Activated CD8-positive, alpha-beta memory T cell treated with anti-CD3 and anti-CD28 coated beads for 36 hours (primary cell): ENCODE results near the gene GAGE12G. TPM values are rescaled to one million over a fixed set of nuclear protein-coding genes. Genes with fewer than 3 reads are reported as not detected.
"Not testable (repeated sequence)": the region's sequence is repeated elsewhere in the genome, so short reads cannot be mapped to it uniquely, and the experiment has no call there.

Source experiments
- CTCF ChIA-PET: fragments of 350-600 bp; sonication (Branson Sonifier 250); formaldehyde crosslinking; loops from one replicate; lab custom pipeline; 2021; ENCODE audit warnings: antibody characterized with exemption; lab: Charles Lee
- POLR2A ChIA-PET: fragments of 350-600 bp; sonication (Branson Sonifier 250); formaldehyde crosslinking; loops from one replicate; lab custom pipeline; 2021; ENCODE audit warnings: antibody characterized with exemption; lab: Charles Lee
- total RNA-seq, 2 experiments: library from RNA; stranded (reverse); gene quantifications; one replicate each; pipeline ENCODE4 v1.2.3, GENCODE V29; 2021

GAGE12G gene, protein sequence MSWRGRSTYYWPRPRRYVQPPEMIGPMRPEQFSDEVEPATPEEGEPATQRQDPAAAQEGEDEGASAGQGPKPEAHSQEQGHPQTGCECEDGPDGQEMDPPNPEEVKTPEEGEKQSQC
- not detected for total RNA-seq

DNA sequence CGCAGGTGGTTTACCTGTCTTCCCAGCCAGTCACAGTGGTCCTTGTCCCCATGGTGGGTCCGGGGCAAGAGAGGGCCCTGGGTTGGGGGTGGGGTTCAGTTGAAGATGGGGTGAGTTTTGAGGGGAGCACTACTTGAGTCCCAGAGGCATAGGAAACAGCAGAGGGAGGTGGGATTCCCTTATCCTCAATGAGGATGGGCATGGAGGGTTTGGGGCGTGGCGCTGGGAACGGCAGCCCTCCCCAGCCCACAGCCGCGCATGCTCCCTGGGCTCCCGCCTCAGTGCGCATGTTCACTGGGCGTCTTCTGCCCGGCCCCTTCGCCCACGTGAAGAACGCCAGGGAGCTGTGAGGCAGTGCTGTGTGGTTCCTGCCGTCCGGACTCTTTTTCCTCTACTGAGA is at the start of gene GAGE12G:
TSS of gene GAGE12G (plus strand) at position 301 of the 400 bp plus-strand sequence. CDS start 1,155 bp downstream, outside the sequence.
- CTCF ChIA-PET, POLR2A ChIA-PET: not testable (repeated sequence)

DNA sequence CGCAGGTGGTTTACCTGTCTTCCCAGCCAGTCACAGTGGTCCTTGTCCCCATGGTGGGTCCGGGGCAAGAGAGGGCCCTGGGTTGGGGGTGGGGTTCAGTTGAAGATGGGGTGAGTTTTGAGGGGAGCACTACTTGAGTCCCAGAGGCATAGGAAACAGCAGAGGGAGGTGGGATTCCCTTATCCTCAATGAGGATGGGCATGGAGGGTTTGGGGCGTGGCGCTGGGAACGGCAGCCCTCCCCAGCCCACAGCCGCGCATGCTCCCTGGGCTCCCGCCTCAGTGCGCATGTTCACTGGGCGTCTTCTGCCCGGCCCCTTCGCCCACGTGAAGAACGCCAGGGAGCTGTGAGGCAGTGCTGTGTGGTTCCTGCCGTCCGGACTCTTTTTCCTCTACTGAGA is 38.3 kb upstream of the GAGE12G start, which contains the start of gene GAGE12C:
TSS of gene GAGE12C (plus strand) at position 301 of the 400 bp plus-strand sequence. CDS start 1,155 bp downstream, outside the sequence.
- CTCF ChIA-PET = not testable (repeated sequence)

DNA sequence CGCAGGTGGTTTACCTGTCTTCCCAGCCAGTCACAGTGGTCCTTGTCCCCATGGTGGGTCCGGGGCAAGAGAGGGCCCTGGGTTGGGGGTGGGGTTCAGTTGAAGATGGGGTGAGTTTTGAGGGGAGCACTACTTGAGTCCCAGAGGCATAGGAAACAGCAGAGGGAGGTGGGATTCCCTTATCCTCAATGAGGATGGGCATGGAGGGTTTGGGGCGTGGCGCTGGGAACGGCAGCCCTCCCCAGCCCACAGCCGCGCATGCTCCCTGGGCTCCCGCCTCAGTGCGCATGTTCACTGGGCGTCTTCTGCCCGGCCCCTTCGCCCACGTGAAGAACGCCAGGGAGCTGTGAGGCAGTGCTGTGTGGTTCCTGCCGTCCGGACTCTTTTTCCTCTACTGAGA is 28.8 kb upstream of the GAGE12G start, which contains the start of gene GAGE12D:
TSS of gene GAGE12D (plus strand) at position 301 of the 400 bp plus-strand sequence. CDS start 1,155 bp downstream, outside the sequence.
- POLR2A ChIA-PET, CTCF ChIA-PET: not testable (repeated sequence)

More for the DNA sequence above, 38.3 kb upstream of the GAGE12G start, which contains the start of gene GAGE12C:
- POLR2A ChIA-PET = not testable (repeated sequence)

DNA sequence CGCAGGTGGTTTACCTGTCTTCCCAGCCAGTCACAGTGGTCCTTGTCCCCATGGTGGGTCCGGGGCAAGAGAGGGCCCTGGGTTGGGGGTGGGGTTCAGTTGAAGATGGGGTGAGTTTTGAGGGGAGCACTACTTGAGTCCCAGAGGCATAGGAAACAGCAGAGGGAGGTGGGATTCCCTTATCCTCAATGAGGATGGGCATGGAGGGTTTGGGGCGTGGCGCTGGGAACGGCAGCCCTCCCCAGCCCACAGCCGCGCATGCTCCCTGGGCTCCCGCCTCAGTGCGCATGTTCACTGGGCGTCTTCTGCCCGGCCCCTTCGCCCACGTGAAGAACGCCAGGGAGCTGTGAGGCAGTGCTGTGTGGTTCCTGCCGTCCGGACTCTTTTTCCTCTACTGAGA is 19.2 kb upstream of the GAGE12G start, which contains the start of gene GAGE12E:
TSS of gene GAGE12E (plus strand) at position 301 of the 400 bp plus-strand sequence. CDS start 1,155 bp downstream, outside the sequence.
- POLR2A ChIA-PET, CTCF ChIA-PET: not testable (repeated sequence)

DNA sequence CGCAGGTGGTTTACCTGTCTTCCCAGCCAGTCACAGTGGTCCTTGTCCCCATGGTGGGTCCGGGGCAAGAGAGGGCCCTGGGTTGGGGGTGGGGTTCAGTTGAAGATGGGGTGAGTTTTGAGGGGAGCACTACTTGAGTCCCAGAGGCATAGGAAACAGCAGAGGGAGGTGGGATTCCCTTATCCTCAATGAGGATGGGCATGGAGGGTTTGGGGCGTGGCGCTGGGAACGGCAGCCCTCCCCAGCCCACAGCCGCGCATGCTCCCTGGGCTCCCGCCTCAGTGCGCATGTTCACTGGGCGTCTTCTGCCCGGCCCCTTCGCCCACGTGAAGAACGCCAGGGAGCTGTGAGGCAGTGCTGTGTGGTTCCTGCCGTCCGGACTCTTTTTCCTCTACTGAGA is 9.7 kb upstream of the GAGE12G start, which contains the start of gene GAGE12F:
TSS of gene GAGE12F (plus strand) at position 301 of the 400 bp plus-strand sequence. CDS start 1,155 bp downstream, outside the sequence.
- POLR2A ChIA-PET, CTCF ChIA-PET: not testable (repeated sequence)

DNA sequence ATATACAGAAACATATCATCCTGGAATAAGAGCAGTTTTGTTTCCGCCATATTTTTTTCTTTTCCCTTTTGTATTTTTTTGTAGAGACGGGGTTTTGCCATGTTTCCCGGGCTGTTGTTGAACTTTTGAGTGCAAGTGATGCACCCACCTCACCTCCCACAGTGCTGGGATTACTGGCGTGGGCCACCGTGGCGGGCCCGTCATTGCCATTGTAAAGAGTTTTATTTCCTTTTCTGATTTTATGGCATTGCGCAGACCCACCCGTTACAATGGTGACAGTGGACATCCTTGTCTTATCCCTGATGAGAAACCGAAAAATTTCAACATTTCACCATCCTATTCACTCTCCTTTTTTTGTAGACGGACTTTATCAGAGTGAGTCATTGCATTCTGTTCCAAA is 1.5 kb upstream of the GAGE12G start:
- POLR2A ChIA-PET, CTCF ChIA-PET: not testable (repeated sequence)

DNA sequence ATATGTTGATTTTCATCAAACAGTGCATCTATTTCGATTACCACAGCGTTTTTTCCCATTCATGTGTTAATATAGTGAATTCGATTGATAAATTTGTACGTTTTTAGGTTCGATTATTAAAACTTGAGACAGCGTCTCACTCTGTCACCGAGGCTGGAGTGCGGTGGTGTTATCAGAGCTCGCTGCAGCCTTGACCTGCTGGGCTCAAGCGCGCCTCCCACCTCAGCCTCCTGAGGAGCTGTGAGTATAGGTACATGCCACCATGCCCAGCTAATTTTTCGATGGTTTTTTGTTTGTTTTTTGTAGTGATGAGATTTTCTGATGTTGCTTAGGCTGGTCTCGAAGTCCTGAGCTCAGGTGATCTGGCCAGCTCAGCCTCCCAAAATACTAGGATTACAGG is 1.0 kb upstream of the GAGE12G start:
- CTCF ChIA-PET = not testable (repeated sequence)

DNA sequence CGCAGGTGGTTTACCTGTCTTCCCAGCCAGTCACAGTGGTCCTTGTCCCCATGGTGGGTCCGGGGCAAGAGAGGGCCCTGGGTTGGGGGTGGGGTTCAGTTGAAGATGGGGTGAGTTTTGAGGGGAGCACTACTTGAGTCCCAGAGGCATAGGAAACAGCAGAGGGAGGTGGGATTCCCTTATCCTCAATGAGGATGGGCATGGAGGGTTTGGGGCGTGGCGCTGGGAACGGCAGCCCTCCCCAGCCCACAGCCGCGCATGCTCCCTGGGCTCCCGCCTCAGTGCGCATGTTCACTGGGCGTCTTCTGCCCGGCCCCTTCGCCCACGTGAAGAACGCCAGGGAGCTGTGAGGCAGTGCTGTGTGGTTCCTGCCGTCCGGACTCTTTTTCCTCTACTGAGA is 9.4 kb downstream of the GAGE12G start, which contains the start of gene GAGE12H:
TSS of gene GAGE12H (plus strand) at position 301 of the 400 bp plus-strand sequence. CDS start 1,155 bp downstream, outside the sequence.
- POLR2A ChIA-PET, CTCF ChIA-PET: not testable (repeated sequence)

More for the DNA sequence above, 1.0 kb upstream of the GAGE12G start:
- POLR2A ChIA-PET = not testable (repeated sequence)

DNA sequence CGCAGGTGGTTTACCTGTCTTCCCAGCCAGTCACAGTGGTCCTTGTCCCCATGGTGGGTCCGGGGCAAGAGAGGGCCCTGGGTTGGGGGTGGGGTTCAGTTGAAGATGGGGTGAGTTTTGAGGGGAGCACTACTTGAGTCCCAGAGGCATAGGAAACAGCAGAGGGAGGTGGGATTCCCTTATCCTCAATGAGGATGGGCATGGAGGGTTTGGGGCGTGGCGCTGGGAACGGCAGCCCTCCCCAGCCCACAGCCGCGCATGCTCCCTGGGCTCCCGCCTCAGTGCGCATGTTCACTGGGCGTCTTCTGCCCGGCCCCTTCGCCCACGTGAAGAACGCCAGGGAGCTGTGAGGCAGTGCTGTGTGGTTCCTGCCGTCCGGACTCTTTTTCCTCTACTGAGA is 19.0 kb downstream of the GAGE12G start, which contains the start of gene GAGE2A:
TSS of gene GAGE2A (plus strand) at position 301 of the 400 bp plus-strand sequence. CDS start 1,155 bp downstream, outside the sequence.
- POLR2A ChIA-PET, CTCF ChIA-PET: not testable (repeated sequence)

DNA sequence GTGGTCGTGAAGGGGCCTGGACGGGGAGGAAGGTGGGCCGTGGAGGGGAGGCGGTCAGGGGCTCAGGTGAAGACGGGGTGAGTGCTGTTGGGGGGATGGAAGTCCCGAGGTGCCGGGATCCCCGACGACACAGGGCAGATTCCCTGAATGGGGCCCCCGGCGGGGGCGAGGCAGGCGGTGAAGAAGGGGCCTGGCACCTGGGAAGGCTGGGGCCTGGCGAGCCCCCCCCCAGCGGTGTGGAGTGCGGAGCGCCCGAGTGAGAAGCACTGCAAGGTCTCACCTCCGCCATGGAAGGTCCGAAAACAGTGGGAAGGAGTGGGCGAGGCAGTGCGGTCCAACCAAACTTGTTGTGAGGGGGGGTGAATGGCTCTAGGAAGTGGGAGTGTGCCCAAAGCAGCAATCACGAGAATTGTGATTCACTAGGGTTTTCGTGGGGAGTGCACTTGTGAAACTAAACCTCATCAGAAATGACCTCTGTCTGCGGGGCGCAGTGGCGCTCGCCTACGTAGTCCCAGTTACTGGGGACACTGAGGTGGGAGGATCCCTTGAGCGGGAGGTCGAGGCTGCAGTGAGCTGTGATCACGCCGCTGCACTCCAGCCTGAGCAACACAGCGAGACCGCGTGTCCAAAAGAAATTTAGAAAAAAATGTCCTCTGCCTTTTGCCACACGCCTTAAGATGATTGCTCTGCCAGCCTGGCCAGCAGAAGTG is 19.7 kb downstream of the GAGE12G start:
- POLR2A ChIA-PET, CTCF ChIA-PET: not testable (repeated sequence)

DNA sequence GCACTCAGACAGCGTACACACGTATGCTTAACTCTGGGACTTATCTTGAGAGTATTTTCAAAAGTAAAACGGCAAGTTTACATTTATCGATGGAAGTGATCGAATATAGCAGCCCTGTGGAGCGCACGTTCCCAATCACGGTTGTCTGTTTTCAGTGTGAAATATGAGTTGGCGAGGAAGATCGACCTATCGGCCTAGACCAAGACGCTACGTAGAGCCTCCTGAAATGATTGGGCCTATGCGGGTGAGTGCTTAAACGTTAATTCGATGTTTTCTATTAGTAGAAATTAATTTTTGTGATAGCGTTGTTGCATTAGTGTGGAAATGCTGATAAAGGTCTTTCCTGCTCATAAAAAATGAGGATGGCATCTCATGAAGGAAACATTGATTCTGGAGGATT is 20.3 kb downstream of the GAGE12G start:
- POLR2A ChIA-PET, CTCF ChIA-PET: not testable (repeated sequence)

DNA sequence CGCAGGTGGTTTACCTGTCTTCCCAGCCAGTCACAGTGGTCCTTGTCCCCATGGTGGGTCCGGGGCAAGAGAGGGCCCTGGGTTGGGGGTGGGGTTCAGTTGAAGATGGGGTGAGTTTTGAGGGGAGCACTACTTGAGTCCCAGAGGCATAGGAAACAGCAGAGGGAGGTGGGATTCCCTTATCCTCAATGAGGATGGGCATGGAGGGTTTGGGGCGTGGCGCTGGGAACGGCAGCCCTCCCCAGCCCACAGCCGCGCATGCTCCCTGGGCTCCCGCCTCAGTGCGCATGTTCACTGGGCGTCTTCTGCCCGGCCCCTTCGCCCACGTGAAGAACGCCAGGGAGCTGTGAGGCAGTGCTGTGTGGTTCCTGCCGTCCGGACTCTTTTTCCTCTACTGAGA is 28.5 kb downstream of the GAGE12G start, which contains the start of gene GAGE1:
TSS of gene GAGE1 (plus strand) at position 301 of the 400 bp plus-strand sequence. CDS start 1,155 bp downstream, outside the sequence.
- CTCF ChIA-PET, POLR2A ChIA-PET: not testable (repeated sequence)

DNA sequence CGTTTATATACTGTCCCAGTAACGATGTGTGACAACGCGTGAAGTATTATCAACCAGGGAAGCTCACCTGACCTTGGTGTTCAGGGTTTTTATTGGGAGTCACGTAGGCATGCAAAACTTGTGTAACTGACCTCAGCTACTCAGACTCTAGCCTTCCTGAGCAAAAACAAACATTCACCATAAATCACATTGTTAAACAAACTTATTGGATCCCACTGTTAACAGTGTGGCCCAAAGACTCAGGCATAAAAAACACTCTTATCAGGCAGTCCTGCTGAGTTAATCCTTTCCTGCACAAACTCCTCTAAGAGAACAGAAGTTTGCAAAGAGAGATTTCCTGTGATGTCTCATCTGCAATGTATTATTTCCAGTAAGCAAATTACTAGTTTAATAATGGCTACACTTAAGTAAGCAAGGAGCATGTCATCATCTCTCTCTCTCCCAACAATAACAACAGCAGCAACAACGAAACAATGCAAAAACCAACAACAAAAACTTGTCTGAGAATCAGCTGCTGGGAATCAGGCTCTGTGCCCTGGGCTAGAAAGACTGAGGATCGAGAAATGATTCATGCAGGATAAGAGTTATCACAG is 40.6 kb downstream of the GAGE12G start:
- POLR2A ChIA-PET = no interaction called here

DNA sequence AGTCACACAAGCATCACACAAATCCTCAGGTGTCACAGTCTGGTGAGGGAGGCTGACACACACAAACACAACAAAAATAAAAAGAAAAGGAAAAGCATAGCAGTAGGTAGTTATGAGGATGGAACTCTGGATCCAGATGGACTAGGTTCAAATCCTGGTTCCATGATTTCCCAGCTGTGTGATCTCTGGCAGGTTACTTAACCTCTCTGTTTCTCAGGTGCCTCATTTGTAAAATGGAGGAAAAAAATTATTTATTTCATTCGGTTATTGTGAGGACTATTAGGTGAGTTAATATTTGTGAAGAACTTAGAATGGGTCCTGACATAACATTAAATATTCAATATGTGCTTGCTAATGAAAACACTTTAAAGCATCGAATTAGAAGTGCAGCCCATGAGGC is 48.4 kb downstream of the GAGE12G start:
- CTCF ChIA-PET = no interaction called here
- POLR2A ChIA-PET = no interaction called here

More for the DNA sequence above, 40.6 kb downstream of the GAGE12G start:
- CTCF ChIA-PET = no interaction called here

Other genes with a start within 250 kb of the GAGE12G start
- not detected for gene GAGE12J, start 248.4 kb upstream of the GAGE12G start, total RNA-seq
- gene GAGE13, start 238.8 kb upstream of the GAGE12G start, total RNA-seq = not detected
- gene GAGE12C, start 38.2 kb upstream of the GAGE12G start, total RNA-seq = not detected
- not detected for gene GAGE12D, start 28.7 kb upstream of the GAGE12G start, total RNA-seq
- gene GAGE12E, start 19.1 kb upstream of the GAGE12G start, total RNA-seq = not detected
- not detected for gene GAGE12F, start 9.6 kb upstream of the GAGE12G start, total RNA-seq
- not detected for gene GAGE12H, start 9.5 kb downstream of the GAGE12G start, total RNA-seq
- gene GAGE2A, start 19.1 kb downstream of the GAGE12G start, total RNA-seq = not detected
- not detected for gene GAGE1, start 28.6 kb downstream of the GAGE12G start, total RNA-seq
- gene PAGE1, start 125.6 kb downstream of the GAGE12G start, total RNA-seq = not detected